Activated naive CD8-positive, alpha-beta T cell (primary cell): Measurements from ENCODE around the gene GPR42.
"Not testable (repeated sequence)": the region's sequence is repeated elsewhere in the genome, so short reads cannot be mapped to it uniquely, and the experiment has no call there.

Experiments used
- H3K27ac Mint-ChIP-seq: one replicate; pipeline ENCODE4 v1.8.0; 2021; ENCODE audit warnings: mixed read lengths
- H3K27me3 Mint-ChIP-seq: one replicate; pipeline ENCODE4 v1.8.0; 2021; ENCODE audit warnings: mixed read lengths
- H3K36me3 Mint-ChIP-seq: one replicate; pipeline ENCODE4 v1.8.0; 2021; ENCODE audit warnings: mixed read lengths
- H3K4me1 Mint-ChIP-seq: one replicate; pipeline ENCODE4 v1.8.0; 2021; ENCODE audit warnings: low read depth, mixed read lengths
- H3K4me3 Mint-ChIP-seq: one replicate; pipeline ENCODE4 v1.8.0; 2021; ENCODE audit warnings: mild to moderate bottlenecking, mixed read lengths
- H3K9me3 Mint-ChIP-seq: one replicate; pipeline ENCODE4 v1.8.0; 2021; ENCODE audit warnings: low read depth, mixed read lengths

The GPR42 gene

DNA sequence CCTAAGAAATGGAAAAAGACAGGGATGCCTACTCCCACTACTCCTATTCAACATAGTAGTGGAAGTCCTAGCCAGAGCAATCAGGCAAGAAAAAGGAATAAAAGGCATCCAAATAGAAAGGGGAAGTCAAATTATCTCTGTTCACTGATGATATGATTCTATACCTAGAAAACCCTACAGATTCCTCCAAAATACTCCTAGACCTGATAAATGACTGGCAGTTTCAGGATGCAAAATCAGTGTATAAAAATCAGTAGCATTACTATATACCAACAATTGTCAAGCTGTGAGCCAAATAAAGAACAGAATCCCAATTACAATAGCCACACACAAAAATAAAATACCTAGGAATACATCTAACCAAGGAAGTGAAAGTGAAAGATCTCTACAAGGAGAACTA is 1.3 kb upstream of the GPR42 start:
- Mint-ChIP-seq H3K4me3 (no peak overlapping the region), H3K36me3 (no peaks in the 10 kb centered on the region), H3K4me1 (no peaks in the 10 kb centered on the region), H3K27ac (no peak overlapping the region), H3K27me3 (peaks cover 6% of the 10 kb centered on the region), H3K9me3 (no peaks in the 10 kb centered on the region)

GRCh38 chr19:35373492-35373891 is 2.6 kb downstream of the GPR42 start:
- H3K9me3 Mint-ChIP-seq = no peaks in the 10 kb centered on the region
- no peak overlapping the region for H3K27ac Mint-ChIP-seq
- H3K27me3 Mint-ChIP-seq = peaks cover 2% of the 10 kb centered on the region
- peaks cover 2% of the 10 kb centered on the region for H3K4me1 Mint-ChIP-seq
- H3K4me3 Mint-ChIP-seq = no peak overlapping the region
- no peaks in the 10 kb centered on the region for H3K36me3 Mint-ChIP-seq

GRCh38 chr19:35374031-35374430 is 3.2 kb downstream of the GPR42 start:
- H3K4me1 Mint-ChIP-seq = not testable (repeated sequence)

DNA sequence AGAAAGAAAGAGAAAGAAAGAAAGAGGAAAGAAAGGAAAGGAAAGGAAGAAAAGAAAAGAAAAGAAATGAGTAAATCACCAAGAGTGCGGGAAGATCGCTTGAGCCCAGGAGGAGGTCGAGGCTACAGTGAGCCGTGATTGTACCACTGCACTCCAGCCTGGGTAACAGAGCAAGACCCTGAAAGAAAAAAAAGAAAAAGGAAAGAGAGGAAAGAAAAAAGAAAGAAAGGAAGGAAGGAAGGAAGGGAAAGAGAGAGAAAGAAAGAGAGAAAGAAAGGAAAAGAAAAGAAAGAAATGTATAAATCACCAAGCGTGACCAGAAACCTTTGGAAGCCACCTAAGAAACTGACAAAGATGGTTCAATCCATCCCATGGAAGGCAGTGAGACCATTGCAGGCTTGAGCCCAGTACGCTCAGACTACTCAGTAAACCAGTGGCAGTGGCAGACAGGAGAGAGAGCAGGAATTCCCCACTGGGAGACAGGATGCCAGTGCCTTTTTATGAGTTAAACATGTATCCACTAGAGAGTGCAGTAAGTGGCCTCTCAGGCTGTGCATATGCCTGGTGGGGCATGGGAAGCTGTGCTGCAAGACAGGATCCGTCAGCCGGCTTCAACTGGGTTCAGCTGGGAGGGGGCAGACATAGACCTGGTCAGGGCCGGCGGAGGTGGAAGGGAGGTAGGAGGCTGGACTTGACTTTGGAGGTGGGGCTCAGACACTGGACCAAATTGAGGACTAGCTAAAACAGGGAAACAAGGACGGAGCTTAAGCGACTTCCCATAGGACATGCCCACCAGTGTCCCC is 4.8 kb downstream of the GPR42 start:
- Mint-ChIP-seq H3K4me3 (no peak overlapping the region), H3K27ac (no peak overlapping the region), H3K36me3 (no peaks in the 10 kb centered on the region), H3K4me1 (peaks cover 2% of the 10 kb centered on the region), H3K9me3 (no peaks in the 10 kb centered on the region), H3K27me3 (peaks cover 2% of the 10 kb centered on the region)

More at GRCh38 chr19:35374031-35374430, 3.2 kb downstream of the GPR42 start:
- H3K27me3 Mint-ChIP-seq, H3K27ac Mint-ChIP-seq, H3K4me3 Mint-ChIP-seq, H3K9me3 Mint-ChIP-seq, H3K36me3 Mint-ChIP-seq: not testable (repeated sequence)

DNA sequence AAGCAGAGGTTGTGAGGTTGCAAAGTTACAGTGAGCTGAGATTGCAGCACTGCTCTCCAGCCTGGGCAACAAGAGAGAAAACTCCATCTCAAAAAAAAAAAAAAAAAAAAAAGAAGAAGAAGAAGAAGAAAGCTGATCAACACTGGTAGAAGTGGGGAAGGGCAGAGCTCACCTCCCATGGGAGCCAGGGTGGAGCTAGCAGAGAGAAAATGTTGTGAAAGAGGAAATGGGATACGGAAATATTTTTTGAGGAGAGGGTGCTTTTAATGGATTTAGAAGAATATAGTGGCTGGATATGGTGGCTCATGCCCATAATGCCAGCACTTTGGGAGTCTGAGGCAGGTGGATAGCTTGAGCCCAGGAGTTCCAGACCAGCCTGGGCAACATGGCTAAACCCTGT is 6.8 kb downstream of the GPR42 start:
- peaks cover 4% of the 10 kb centered on the region for H3K27me3 Mint-ChIP-seq
- no peak overlapping the region for H3K4me3 Mint-ChIP-seq

DNA sequence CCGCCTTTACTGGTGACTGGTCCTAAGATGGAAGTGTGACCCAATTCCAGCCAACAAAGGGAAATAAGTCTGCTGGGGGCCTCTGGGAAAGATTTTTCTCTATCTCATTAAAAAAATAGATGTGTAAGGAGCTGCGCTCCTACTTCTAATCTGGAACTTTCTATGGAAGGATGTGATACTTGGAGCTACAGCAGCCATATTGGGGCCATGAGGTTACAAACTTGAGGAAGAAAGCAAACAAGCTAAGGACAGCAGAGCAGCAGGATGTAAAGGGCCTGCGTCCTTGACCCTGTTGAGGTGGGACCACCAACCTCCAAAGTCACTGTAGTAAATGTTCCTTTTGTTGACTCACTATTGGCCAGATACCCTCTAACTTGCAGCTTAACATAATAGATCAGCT is 7.5 kb downstream of the GPR42 start:
- no peaks in the 10 kb centered on the region for H3K36me3 Mint-ChIP-seq
- H3K4me1 Mint-ChIP-seq = peaks cover 2% of the 10 kb centered on the region
- H3K27ac Mint-ChIP-seq = no peak overlapping the region
- H3K27me3 Mint-ChIP-seq = peaks cover 4% of the 10 kb centered on the region
- no peak overlapping the region for H3K4me3 Mint-ChIP-seq
- no peaks in the 10 kb centered on the region for H3K9me3 Mint-ChIP-seq

More for the DNA sequence above, 6.8 kb downstream of the GPR42 start:
- H3K9me3 Mint-ChIP-seq = no peaks in the 10 kb centered on the region
- peaks cover 2% of the 10 kb centered on the region for H3K4me1 Mint-ChIP-seq
- H3K36me3 Mint-ChIP-seq = no peaks in the 10 kb centered on the region
- H3K27ac Mint-ChIP-seq = no peak overlapping the region

DNA sequence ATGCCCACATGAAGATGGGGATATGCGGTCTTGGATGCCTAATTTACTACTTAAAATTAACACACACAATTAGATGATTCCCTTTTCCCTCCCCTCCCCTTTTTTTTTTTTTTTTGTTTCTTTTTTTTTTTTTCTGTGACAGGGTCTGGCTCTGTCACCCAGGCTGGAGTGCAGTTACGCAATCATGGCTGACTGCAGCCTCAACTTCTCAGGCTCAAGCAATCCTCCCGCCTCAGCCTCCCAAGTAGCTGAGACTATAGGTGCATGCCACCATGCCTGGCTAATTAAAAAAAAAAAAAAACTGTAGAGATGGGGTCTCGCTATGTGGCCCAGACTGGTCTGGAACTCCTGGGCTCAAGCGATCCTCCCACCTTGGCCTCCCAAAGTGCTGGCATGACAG is 8.7 kb downstream of the GPR42 start:
- not testable (repeated sequence) for H3K4me1 Mint-ChIP-seq, H3K36me3 Mint-ChIP-seq, H3K27me3 Mint-ChIP-seq, H3K4me3 Mint-ChIP-seq, H3K27ac Mint-ChIP-seq, H3K9me3 Mint-ChIP-seq

DNA sequence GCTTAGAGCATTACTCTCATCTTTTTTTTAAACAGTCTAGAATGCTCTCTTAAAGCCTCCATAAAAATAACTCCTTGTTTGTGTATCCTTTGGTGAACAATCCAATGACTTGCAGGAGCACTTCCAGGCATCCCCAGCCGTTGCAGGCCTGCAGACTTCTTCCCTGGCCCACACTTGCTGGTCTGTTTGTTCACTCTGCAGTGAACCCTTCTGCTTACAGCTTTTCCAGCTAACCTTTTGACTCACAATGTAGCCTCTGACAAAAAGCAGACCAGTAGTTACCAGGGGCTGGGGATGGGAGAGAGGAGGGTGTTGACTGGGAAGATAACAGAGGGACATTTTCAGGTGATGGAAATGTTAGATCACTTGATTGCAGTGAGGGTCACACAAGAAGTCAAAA is 9.1 kb downstream of the GPR42 start:
- Mint-ChIP-seq H3K36me3 (peaks cover 2% of the 10 kb centered on the region), H3K27me3 (peaks cover 4% of the 10 kb centered on the region), H3K27ac (no peak overlapping the region), H3K9me3 (no peaks in the 10 kb centered on the region), H3K4me1 (peaks cover 2% of the 10 kb centered on the region), H3K4me3 (no peak overlapping the region)

DNA sequence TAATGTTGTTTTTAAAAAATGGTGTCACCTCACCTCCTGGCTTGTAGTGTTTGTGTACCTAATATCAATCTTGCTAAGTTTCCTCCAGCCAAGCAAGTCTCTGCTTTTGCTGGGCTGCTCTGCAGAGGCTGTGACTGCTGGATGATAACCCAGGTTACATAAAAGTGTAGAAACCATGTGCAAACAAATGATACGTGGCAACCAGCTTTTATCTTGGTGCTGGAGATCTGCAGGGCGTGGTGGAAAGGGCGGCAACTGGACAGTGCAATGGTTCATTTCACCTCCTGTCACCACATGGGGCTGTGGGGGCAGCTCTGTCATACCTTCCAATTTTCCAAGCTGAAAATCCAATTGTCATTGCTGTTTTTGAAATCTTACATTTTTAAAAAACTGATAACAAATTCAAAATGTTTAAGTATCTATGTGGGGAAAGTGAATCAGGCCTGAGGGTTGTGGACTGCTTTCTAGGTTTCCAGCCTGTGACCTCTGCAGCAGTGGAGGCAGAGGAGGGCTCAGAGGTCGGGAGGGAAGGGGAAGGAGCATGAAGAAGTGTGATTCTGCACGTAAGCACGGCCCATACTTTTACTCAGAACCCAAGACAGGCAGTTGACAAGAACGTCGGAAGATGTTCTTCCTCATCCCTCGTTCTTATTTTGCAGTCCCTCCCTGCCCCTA is 9.7 kb downstream of the GPR42 start:
- Mint-ChIP-seq H3K36me3 (peaks cover 2% of the 10 kb centered on the region), H3K9me3 (no peaks in the 10 kb centered on the region), H3K27ac (no peak overlapping the region), H3K27me3 (peaks cover 4% of the 10 kb centered on the region), H3K4me3 (no peak overlapping the region), H3K4me1 (peaks cover 2% of the 10 kb centered on the region)

DNA sequence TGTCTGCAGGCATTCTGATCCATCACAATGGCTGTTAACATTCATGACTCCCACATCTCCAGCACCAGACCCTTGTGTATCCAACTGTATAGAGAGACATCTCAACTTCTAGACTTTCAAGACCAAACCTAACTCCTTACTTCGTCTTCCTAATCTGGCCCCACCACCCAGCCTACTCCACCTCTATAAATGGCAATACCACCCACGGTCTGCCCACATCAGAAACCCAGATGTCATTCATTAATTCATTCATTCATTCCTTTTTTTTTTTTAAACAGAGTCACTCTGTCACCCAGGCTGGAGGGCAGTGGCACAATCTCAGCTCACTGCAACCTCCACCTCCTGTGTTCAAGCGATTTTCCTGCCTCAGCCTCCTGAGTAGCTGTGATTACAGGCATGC is 10.4 kb downstream of the GPR42 start:
- peaks cover 2% of the 10 kb centered on the region for H3K4me1 Mint-ChIP-seq
- peaks cover 3% of the 10 kb centered on the region for H3K36me3 Mint-ChIP-seq
- no peak overlapping the region for H3K4me3 Mint-ChIP-seq
- no peak overlapping the region for H3K27ac Mint-ChIP-seq
- H3K9me3 Mint-ChIP-seq = no peaks in the 10 kb centered on the region
- peaks cover 4% of the 10 kb centered on the region for H3K27me3 Mint-ChIP-seq

- H3K4me3 Mint-ChIP-seq = no peak overlapping the region
- H3K36me3 Mint-ChIP-seq = peaks cover 5% of the 10 kb centered on the region
- H3K9me3 Mint-ChIP-seq = no peaks in the 10 kb centered on the region
- H3K27me3 Mint-ChIP-seq = peaks cover 4% of the 10 kb centered on the region
- H3K4me1 Mint-ChIP-seq = peaks cover under 1% of the 10 kb centered on the region
- H3K27ac Mint-ChIP-seq = no peak overlapping the region
These were observed 11.1 kb downstream of the GPR42 start for GRCh38 chr19:35381926-35382325.

- Mint-ChIP-seq H3K9me3 (no peaks in the 10 kb centered on the region), H3K27ac (no peak overlapping the region), H3K36me3 (peaks cover 5% of the 10 kb centered on the region)
These were observed 12.7 kb downstream of the GPR42 start for GRCh38 chr19:35383536-35383935.

GRCh38 chr19:35388277-35389054 is 17.6 kb downstream of the GPR42 start:
- no peak overlapping the region for H3K27ac Mint-ChIP-seq
- peaks cover 5% of the 10 kb centered on the region for H3K36me3 Mint-ChIP-seq
- no peaks in the 10 kb centered on the region for H3K27me3 Mint-ChIP-seq
- H3K4me3 Mint-ChIP-seq = no peak overlapping the region
- H3K4me1 Mint-ChIP-seq = no peaks in the 10 kb centered on the region
- H3K9me3 Mint-ChIP-seq = no peaks in the 10 kb centered on the region

More at GRCh38 chr19:35383536-35383935, 12.7 kb downstream of the GPR42 start:
- peaks cover 4% of the 10 kb centered on the region for H3K27me3 Mint-ChIP-seq
- no peak overlapping the region for H3K4me3 Mint-ChIP-seq
- H3K4me1 Mint-ChIP-seq = no peaks in the 10 kb centered on the region

DNA sequence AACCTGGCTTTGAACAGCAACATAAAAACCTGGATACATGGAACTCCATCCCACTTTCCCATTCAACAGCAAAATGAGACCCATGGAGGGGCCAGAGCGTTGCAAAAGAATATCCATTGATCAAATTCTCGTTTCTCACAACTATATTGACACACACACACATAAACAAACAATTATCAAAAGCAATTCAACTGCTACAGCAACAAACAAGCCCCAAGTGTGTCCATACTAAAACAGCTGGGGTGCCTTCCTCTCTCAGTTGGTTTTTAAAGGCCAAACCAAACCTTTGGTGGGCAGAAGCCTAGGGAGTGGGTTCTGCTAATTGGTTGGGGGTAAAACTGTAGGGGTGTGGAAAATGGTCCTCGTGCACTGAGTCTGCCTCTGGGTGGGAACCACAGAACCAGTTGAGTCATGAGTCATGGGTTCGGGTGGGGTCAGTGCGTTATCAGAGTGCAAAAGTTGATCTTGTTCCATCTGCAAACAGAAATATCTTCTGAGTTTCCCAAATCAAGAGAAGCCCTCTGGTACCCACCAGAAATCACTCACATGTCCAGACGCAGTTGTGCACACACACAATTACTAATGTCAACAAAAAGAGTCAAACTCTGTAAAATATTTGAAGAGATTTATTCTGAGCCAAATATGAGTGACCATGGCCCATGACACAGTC is 18.5 kb downstream of the GPR42 start:
- H3K4me1 Mint-ChIP-seq = peaks cover 2% of the 10 kb centered on the region
- no peak overlapping the region for H3K27ac Mint-ChIP-seq
- no peaks in the 10 kb centered on the region for H3K27me3 Mint-ChIP-seq
- H3K4me3 Mint-ChIP-seq = no peak overlapping the region
- H3K36me3 Mint-ChIP-seq = peaks cover 5% of the 10 kb centered on the region
- H3K9me3 Mint-ChIP-seq = no peaks in the 10 kb centered on the region
